Keratinocyte (primary cell): ENCODE results near the gene DAB1. TPM values are rescaled to one million over a fixed set of nuclear protein-coding genes. Genes with fewer than 3 reads are reported as not detected.

Experiments used
- DNase-seq: peaks from one replicate; pipeline ENCODE4 v3.0.0-alpha.2; 2011; ENCODE audit warnings: low read depth, missing footprints, low spot score
- FAIRE-seq: peaks from 2 replicates; lab custom pipeline; 2011; peaks lifted over from hg19 to GRCh38; lab: Jason Lieb, UNC
- H2AFZ ChIP-seq: 2 replicates; pipeline ENCODE4 v1.6.0; 2012; ENCODE audit warnings: low read length, control low read depth, inconsistent platforms; ENCODE audit not compliant: control insufficient read depth
- H3K27ac ChIP-seq: 2 replicates; pipeline ENCODE4 v1.5.1; 2011; ENCODE audit warnings: low read length; ENCODE audit not compliant: control insufficient read depth, insufficient read depth
- H3K27me3 ChIP-seq: 3 replicates; pipeline ENCODE4 v1.6.0; 2011; ENCODE audit warnings: low read length; ENCODE audit not compliant: control insufficient read depth, insufficient read depth; ENCODE audit errors: extremely low read depth
- H3K36me3 ChIP-seq, 2 experiments: 2 replicates in 1 of 2; 3 replicates in 1 of 2; pipeline ENCODE4 v1.5.1; 2011; ENCODE audit warnings: low read length in 2 of 2, mild to moderate bottlenecking in 1 of 2; ENCODE audit not compliant: control insufficient read depth in 2 of 2, insufficient read depth in 2 of 2; ENCODE audit errors: extremely low read depth in 1 of 2
- H3K4me1 ChIP-seq: 3 replicates; pipeline ENCODE4 v1.5.1; 2011; ENCODE audit warnings: low read length; ENCODE audit not compliant: control insufficient read depth, insufficient read depth; ENCODE audit errors: extremely low read depth
- H3K4me2 ChIP-seq: 3 replicates; pipeline ENCODE4 v1.6.0; 2011; ENCODE audit warnings: low read depth, low read length; ENCODE audit not compliant: control insufficient read depth, insufficient read depth; ENCODE audit errors: extremely low read depth
- H3K4me3 ChIP-seq, 3 experiments: fragments of 200-600 bp in 1 of 3; sonication (generic) in 1 of 3; 2 replicates in 2 of 3; 3 replicates in 1 of 3; pipeline ENCODE4 v1.5.1; 2011 to 2016; ENCODE audit warnings: low read length in 3 of 3, mild to moderate bottlenecking in 3 of 3, control low read depth in 2 of 3, inconsistent platforms in 1 of 3, low read depth in 1 of 3, mixed read lengths in 1 of 3, mixed run types in 1 of 3, moderate library complexity in 1 of 3; ENCODE audit not compliant: control insufficient read depth in 2 of 3, insufficient read depth in 2 of 3; ENCODE audit errors: extremely low read depth in 1 of 3
- H3K79me2 ChIP-seq: 2 replicates; pipeline ENCODE4 v1.6.0; 2012; ENCODE audit warnings: low read length; ENCODE audit not compliant: control insufficient read depth, insufficient read depth
- H3K9ac ChIP-seq: 3 replicates; pipeline ENCODE4 v1.6.0; 2011; ENCODE audit warnings: low read length; ENCODE audit not compliant: control insufficient read depth, insufficient read depth; ENCODE audit errors: extremely low read depth
- H3K9me1 ChIP-seq: 3 replicates; pipeline ENCODE4 v1.6.0; 2011; ENCODE audit warnings: low read length; ENCODE audit not compliant: control insufficient read depth, insufficient read depth; ENCODE audit errors: extremely low read depth
- H3K9me3 ChIP-seq: 2 replicates; pipeline ENCODE4 v1.5.1; 2012; ENCODE audit warnings: low read depth, low read length; ENCODE audit not compliant: control insufficient read depth
- H4K20me1 ChIP-seq: 3 replicates; pipeline ENCODE4 v1.6.0; 2011; ENCODE audit warnings: low read length; ENCODE audit not compliant: control insufficient read depth, insufficient read depth; ENCODE audit errors: extremely low read depth
- EZH2 ChIP-seq: IDR thresholded peaks from one replicate; pipeline ENCODE4 v1.6.1; 2012; ENCODE audit warnings: inconsistent platforms, mild to moderate bottlenecking, low read length, moderate library complexity
- dilution Hi-C: fragments of 300-500 bp; cut with MboI; formaldehyde crosslinking; loops from one replicate; pipeline ENCODE4 v1.7.0; 2020; ENCODE audit warnings: low sequenced_read_pairs; ENCODE audit not compliant: extremely low pct_ligation_motif_present
- polyA plus RNA-seq, 5 experiments: library from polyadenylated mRNA; depleted of rRNA in 3 of 5; stranded (reverse) in 3 of 5; stranded (forward) in 1 of 5; unstranded in 1 of 5; fragments of >200 nt; gene quantifications; 1 replicate in 1 of 5; 2 replicates in 3 of 5; 3 replicates in 1 of 5; pipeline versions ENCODE4 v1.2.1 to v1.2.3, GENCODE V29; 2011 to 2012; ENCODE audit warnings: missing spikeins in 2 of 5, low read depth in 1 of 5, low replicate concordance in 1 of 5
- TF ChIP-seq, protein P1 (sequence below), 3 experiments: IDR thresholded peaks in 1 of 3; conservative IDR thresholded peaks in 1 of 3; optimal IDR thresholded peaks in 1 of 3; 2 replicates in 2 of 3; 3 replicates in 1 of 3; pipeline versions ENCODE3 to v1.5.1; 2011; ENCODE audit warnings: low read length in 3 of 3, mild to moderate bottlenecking in 3 of 3, moderate library complexity in 2 of 3, control low read depth in 1 of 3, inconsistent platforms in 1 of 3; ENCODE audit not compliant: insufficient read depth in 2 of 3; ENCODE audit errors: extremely low read depth in 1 of 3

The DAB1 gene
- polyA plus RNA-seq, 1 donor (not counting 4 experiments of a cell fraction or from before 2014, with no cell fraction given): 0.01 TPM

DNA sequence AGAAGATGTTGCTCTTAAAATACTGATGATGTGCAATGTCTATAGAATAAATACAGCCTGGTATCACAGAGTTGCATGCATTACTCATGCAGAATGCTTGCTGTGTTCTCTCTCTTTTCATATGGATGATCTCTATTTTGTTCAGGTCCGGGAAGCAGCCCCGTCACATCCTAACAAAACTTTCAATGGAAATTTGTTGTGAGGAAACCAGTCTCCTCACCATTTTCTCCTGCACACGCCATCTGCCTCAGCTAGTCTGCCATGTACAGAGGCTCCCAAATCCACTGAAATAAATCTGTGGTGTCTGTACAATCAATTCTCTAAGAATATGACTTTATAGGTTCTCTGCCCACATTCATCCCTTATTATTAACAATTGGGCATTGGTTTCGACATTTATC, 42.4 kb downstream of the DAB1 start:
- Histone ChIP-seq H3K9me3 (no peaks in the 10 kb centered on the region), H3K9me1 (no peaks in the 10 kb centered on the region), H4K20me1 (no peaks in the 10 kb centered on the region), H3K4me1 (no peaks in the 10 kb centered on the region), H3K79me2 (no peaks in the 10 kb centered on the region), H3K27me3 (no peaks in the 10 kb centered on the region), H3K36me3 (no peaks in the 10 kb centered on the region), H3K27ac (no peak overlapping the region), H3K4me3 (no peak overlapping the region), H3K9ac (no peak overlapping the region), H2AFZ (no peak overlapping the region), H3K4me2 (no peak overlapping the region)
- TF ChIP-seq EZH2: no peak
- TF ChIP-seq, protein P1, sequence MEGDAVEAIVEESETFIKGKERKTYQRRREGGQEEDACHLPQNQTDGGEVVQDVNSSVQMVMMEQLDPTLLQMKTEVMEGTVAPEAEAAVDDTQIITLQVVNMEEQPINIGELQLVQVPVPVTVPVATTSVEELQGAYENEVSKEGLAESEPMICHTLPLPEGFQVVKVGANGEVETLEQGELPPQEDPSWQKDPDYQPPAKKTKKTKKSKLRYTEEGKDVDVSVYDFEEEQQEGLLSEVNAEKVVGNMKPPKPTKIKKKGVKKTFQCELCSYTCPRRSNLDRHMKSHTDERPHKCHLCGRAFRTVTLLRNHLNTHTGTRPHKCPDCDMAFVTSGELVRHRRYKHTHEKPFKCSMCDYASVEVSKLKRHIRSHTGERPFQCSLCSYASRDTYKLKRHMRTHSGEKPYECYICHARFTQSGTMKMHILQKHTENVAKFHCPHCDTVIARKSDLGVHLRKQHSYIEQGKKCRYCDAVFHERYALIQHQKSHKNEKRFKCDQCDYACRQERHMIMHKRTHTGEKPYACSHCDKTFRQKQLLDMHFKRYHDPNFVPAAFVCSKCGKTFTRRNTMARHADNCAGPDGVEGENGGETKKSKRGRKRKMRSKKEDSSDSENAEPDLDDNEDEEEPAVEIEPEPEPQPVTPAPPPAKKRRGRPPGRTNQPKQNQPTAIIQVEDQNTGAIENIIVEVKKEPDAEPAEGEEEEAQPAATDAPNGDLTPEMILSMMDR (optimal IDR thresholded peaks at IDR 0.05 in 1 of 3, IDR thresholded peaks at IDR 0.05 in 1 of 3, conservative IDR thresholded peaks at IDR 0.05 in 1 of 3; ENCODE audit: extremely low read depth in 1 of 3, insufficient read depth in 2 of 3, low read length in 3 of 3): no peak
- dilution Hi-C loops: no loop called here
- no peak for FAIRE-seq
- no peak for DNase-seq

DNA sequence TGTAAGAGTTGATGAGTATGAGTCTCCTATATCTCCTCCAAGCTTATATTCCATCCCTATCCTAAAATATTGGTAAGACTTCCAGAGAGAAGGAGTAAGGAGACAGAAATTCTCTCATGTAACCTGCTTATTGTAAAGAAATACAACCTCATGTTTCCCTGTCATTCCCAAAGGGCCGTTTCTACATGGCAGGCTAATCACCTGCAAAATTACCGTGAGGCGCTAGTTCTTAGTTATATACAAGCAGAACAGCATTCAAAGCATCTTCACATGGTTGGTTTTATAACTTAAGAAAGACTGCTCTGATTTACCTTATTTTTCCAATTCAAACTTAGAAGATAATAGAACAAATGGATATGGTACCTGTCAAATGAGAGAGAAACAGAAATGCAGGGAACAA, 42.9 kb downstream of the DAB1 start:
- H3K27ac ChIP-seq: no peak overlapping the region

More for the DNA sequence above, 42.9 kb downstream of the DAB1 start:
- Histone ChIP-seq H4K20me1 (no peaks in the 10 kb centered on the region), H3K36me3 (no peaks in the 10 kb centered on the region), H3K4me1 (no peaks in the 10 kb centered on the region), H3K27me3 (no peaks in the 10 kb centered on the region), H3K79me2 (no peaks in the 10 kb centered on the region), H3K9me3 (no peaks in the 10 kb centered on the region), H3K9me1 (no peaks in the 10 kb centered on the region), H3K9ac (no peak overlapping the region), H3K4me2 (no peak overlapping the region), H2AFZ (no peak overlapping the region), H3K4me3 (no peak overlapping the region)
- DNase-seq (no peak), FAIRE-seq (no peak)
- no peak for TF ChIP-seq EZH2
- TF ChIP-seq, protein P1 (optimal IDR thresholded peaks at IDR 0.05 in 1 of 3, IDR thresholded peaks at IDR 0.05 in 1 of 3, conservative IDR thresholded peaks at IDR 0.05 in 1 of 3; ENCODE audit: extremely low read depth in 1 of 3, insufficient read depth in 2 of 3, low read length in 3 of 3): no peak
- dilution Hi-C loops: no loop called here
